ENCODE results near the gene SETD6.

SETD6 gene

DNA sequence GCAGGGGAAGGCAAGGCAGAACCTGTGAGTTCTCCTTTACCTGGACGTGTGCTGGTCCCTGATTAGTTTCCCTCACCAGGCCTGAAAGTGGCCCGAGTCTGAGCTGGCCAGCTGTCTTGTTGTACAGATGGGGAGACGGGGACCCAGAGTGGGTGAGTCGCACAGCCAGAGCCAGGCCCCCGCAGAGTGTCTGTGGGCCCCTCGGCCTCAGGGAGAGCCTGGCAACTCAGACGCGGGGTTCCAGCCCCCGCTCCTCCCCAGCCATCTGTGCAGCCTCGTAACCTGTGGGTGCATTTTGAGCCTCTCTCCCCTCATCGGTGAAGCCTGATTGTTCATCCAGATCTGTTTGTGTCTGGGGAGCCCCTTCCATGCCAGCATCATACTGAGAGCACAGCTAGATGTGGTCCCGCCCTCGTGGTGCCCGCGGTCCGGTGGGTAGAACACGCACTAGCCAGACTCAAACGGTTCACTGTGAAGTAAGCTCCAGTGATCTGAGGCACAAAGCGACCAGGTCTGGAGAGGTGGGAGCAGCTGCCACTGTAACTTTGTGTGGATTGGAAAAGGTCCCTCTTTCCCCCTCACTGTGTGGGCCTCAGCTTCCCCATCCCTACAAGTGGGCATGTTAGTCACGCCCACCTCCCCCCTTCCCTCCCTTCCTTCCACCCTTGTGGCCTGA is 21.4 kb upstream of the SETD6 start:
- in situ Hi-C loops (cut with MboI; ENCODE audit: low sequenced_read_pairs), result no loop called here

DNA sequence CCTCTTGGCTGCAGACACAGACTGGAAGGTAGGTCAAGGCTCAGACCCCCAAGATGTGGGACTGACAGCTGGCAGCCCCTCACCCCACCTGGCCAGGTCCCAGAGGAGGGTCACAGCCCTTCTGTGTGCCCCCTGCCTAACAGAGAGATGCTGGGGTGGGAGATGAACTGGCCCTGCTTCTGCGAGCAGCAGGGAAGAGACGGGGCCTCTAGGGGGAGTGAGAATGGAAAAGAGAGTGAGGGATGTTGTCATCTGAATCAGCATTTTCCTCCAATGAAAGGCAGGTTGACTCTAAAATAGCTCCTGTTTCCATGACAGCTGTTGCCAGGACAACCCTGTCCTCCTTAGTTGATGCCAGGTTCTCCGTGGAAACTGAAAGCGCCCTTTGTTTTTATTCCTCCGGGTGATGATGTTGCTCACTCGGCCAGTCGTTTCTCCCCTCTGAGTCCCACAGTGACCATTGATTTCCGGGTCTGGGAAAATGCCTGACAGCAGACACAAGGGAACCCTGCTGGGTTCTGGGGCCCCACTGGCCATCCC is 20.3 kb upstream of the SETD6 start:
- in situ Hi-C loops (cut with MboI; ENCODE audit: low sequenced_read_pairs), result no loop called here

GRCh38 chr16:58495521-58496331 is 19.6 kb upstream of the SETD6 start:
- in situ Hi-C loops (cut with MboI; ENCODE audit: low sequenced_read_pairs), result no loop called here

GRCh38 chr16:58497468-58497867 is 17.8 kb upstream of the SETD6 start:
- in situ Hi-C loops (cut with MboI; ENCODE audit: low sequenced_read_pairs), result no loop called here

- in situ Hi-C loops (cut with MboI; ENCODE audit: low sequenced_read_pairs), result no loop called here
Measured at GRCh38 chr16:58497935-58498334, 17.4 kb upstream of the SETD6 start.

DNA sequence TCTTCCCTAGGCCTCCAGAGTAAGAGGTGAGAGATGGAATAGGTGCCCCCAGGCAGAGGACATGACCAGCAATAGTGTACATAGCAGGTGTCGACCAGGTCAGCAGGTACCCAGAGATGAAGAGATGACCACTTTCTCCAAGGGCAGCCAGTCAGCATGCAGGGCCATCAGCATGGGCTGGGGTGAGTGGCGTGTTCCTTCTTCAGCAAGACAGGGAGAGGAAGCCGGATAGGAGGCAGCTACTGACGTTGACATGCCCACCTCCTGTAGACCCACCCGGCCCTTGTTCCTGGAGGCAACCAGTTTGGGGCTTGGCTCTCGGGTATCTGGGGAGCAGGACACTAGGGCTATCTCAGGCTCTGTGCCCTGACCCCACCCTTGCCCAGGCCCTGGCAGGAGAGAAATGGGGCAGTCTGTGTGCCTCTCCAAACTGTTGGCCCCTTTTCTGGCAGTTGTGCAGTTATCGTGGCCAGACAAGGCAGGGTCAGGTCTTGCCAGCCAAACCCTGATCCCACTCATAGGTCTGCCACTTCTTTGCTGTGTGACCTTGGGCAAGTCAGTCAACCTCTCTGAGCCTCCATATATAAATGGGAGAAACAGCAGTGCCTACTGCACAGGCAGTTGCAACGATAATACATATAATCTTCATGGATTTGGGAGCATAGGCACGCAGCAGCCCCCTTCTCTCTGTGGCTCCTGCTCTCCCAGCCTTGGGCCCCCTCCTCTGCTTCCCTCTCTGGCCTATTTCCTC is 16.8 kb upstream of the SETD6 start:
- in situ Hi-C loops (cut with MboI; ENCODE audit: low sequenced_read_pairs), result no loop called here

DNA sequence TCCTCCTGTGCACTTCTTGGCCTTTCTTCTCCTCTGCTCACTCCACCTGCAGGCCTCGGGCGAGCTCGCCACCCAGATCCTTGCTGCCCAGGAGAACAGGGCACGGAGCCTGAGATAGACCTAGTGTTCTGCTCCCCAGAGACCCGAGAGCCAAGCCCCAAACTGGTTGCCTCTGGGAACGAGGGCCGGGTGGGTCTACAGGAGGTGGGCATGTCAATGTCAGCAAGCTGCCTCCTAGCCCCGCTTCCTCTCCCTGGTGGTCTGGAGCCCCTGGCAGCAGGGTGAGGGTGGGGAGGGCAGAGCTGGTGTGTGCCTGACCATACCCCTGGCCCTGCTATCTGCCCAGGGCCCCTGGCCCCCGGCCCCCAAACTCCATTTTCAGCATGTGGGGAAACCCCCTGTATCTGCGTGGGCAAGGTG is 16.2 kb upstream of the SETD6 start:
- in situ Hi-C loops (cut with MboI; ENCODE audit: low sequenced_read_pairs), result no loop called here

DNA sequence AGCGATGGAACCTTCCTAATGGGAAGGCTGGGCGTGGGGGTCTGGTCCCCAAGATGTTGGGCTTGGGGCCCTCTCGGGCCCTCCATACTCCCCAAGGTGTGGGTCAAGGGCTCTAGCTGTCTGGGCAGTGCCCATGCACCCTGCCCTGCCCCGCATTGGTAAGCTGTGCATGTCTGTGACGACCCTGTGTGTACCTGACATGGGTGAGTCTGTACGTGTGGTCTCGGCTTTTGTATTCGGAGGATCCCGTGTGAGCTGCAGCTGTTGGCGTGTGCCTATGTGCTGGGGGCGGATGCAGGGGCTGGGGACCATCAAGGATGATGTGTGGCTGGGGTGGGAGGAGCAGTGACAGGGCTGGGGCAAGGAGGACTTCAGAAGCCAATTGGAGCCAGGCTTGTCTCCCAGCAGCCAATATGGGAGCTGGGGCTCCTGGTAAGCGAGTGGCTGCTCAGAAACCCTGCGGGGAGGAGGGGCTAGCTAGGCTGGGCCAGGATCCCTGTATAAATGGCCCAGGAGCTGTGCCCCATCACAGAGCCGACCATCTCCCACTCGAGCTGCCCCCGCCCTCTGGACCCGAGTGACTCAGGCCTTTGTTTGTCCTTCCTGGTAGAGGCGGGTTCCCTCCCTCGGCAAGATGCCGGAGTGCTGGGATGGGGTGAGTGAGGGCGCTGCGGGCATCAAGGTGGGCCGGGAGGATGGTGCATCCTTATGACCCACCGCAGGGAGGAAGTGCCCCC is 15.5 kb upstream of the SETD6 start, which contains the start of gene NDRG4:
Gene NDRG4, plus strand, starts transcription at position 529 of the 737 bp plus-strand sequence. Its CDS starts 106 bp downstream, at position 635.
- in situ Hi-C loops (cut with MboI; ENCODE audit: low sequenced_read_pairs), result no loop called here

- in situ Hi-C loops (cut with MboI; ENCODE audit: low sequenced_read_pairs), result no loop called here
Measured at GRCh38 chr16:58500430-58501241, 14.7 kb upstream of the SETD6 start.

GRCh38 chr16:58501242-58502131 is 13.8 kb upstream of the SETD6 start:
- in situ Hi-C loops (cut with MboI; ENCODE audit: low sequenced_read_pairs), result no loop called here

DNA sequence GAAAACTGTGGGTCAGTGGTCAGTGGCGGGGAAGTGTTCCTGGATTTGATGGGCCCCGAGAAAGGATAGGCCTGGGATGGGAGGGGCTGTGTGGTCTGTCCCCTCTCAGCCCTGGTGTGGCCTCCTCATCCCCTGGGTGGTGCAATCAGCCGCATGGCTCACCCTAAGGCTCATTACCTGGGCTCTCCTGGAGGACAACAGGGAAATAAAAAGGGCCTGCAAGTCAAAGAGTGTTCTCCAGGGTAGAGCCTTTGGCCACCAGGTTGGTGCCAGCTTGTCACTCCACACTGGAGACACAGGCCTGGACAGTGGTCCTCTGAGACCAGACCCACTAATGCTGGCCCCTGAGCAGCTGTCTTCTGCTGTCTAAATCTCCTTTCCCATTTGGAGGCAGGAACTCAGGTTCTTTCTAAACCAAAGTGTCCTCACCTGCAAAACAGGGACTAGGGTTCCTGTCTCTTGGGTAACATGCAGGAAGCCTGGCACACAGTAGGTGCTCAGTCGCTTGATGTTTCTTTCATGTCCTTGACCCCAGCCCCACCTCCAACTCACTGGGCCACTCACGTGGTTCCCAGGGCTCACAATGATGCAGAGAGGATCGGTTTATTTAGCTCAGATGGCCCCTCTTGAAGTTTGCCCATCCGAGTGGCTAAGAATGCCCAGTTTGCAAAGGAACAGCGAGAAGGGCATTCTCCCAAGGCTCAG is 12.9 kb upstream of the SETD6 start:
- in situ Hi-C loops (cut with MboI; ENCODE audit: low sequenced_read_pairs), result no loop called here

GRCh38 chr16:58503166-58503862 is 12.0 kb upstream of the SETD6 start:
- in situ Hi-C loops (cut with MboI; ENCODE audit: low sequenced_read_pairs), result no loop called here

- in situ Hi-C loops (cut with MboI; ENCODE audit: low sequenced_read_pairs), result no loop called here
Measured at GRCh38 chr16:58503863-58504688, 11.2 kb upstream of the SETD6 start.

DNA sequence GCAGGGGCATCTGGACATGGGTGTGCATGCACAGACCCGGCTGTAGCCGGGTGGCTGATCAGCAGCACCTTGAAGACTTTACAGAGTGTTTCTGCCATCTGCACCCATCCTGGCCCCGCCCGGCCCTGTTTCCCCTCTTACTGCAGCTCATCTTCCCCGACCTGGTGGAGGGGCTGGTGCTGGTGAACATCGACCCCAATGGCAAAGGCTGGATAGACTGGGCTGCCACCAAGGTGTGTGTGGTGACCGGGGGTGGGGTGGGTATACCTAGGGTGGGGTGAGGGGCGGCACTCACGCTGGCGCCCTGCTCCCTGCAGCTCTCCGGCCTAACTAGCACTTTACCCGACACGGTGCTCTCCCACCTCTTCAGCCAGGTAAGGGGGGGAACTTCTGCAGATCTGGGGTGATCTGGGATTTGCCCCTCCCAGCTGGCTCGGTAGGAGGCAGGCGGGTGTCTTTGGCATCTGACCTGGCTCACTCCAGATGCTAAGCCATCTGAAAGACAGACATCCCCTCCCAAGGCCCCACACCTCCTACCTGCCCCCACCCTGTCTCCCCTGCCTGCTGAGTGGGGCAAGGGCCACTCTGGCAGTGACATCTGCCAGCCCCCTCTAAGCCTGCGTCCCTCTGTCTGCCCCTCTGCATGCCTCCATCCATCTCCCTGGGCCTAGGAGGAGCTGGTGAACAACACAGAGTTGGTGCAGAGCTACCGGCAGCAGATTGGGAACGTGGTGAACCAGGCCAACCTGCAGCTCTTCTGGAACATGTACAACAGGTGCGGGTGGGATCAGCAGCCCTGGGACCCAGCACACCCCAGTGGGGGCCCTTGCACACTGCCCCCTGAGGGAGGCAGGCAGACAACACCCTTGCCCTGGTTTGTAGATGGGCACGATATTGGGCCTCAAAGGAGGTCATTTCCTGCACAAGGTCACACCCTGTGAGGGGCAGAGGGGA is 8.8 kb upstream of the SETD6 start:
- in situ Hi-C loops (cut with MboI; ENCODE audit: low sequenced_read_pairs), result no loop called here

- in situ Hi-C loops (cut with MboI; ENCODE audit: low sequenced_read_pairs), result no loop called here
Measured at GRCh38 chr16:58507195-58507962, 7.9 kb upstream of the SETD6 start.

Measured in HL-60/S4 treated with phorbol 12-myristate 13-acetate at 8.2 ng/mL for 4 days and 3 days (cell line).